CD4-positive, alpha-beta T cell treated with Interferon alpha-2 for 1 hour (primary cell): ENCODE data around the gene OR51B6.
"Not testable (repeated sequence)": the region's sequence is repeated elsewhere in the genome, so short reads cannot be mapped to it uniquely, and the experiment has no call there.

Experiments used
- DNase-seq, 2 donors: peaks; one replicate each; pipeline ENCODE4 v3.0.0-alpha.2; 2020 to 2022

Gene OR51B6

GRCh38 chr11:5366365-5366764 is 15.1 kb downstream of the OR51B6 start:
- DNase-seq: not testable (repeated sequence)

- no peak for DNase-seq
Measured at GRCh38 chr11:5366856-5367255, 15.5 kb downstream of the OR51B6 start.

- no peak for DNase-seq
Measured at GRCh38 chr11:5367448-5368074, 16.3 kb downstream of the OR51B6 start.

- no peak for DNase-seq
Measured at GRCh38 chr11:5368502-5369043, 17.3 kb downstream of the OR51B6 start.

- DNase-seq: no peak
Measured at GRCh38 chr11:5369789-5370188, 18.5 kb downstream of the OR51B6 start.

GRCh38 chr11:5380740-5381342 is 29.5 kb downstream of the OR51B6 start:
- peak in 1 of 2 donors; percentile 6 for DNase-seq

- no peak for DNase-seq
Measured at GRCh38 chr11:5383576-5383975, 32.3 kb downstream of the OR51B6 start, which contains the start of gene OR51M1. Gene OR51M1 (plus strand): TSS chr11:5383812. CDS start chr11:5389399, 5,587 bp downstream.

GRCh38 chr11:5384335-5384734 is 33.0 kb downstream of the OR51B6 start:
- no peak for DNase-seq

- DNase-seq: no peak
Measured at GRCh38 chr11:5390210-5390609, 38.9 kb downstream of the OR51B6 start.

- DNase-seq: no peak
Measured at GRCh38 chr11:5394091-5394490, 42.8 kb downstream of the OR51B6 start.

GRCh38 chr11:5398936-5399335 is 47.6 kb downstream of the OR51B6 start:
- no peak for DNase-seq
